Limb (tissue), 2 donors: Measurements from ENCODE around the gene DOCK8.
"Not testable (repeated sequence)": the region's sequence is repeated elsewhere in the genome, so short reads cannot be mapped to it uniquely, and the experiment has no call there.

ENCODE experiments used
- DNase-seq, 2 donors: peaks; one replicate each; pipeline ENCODE4 v3.0.0-alpha.2; 2016; ENCODE audit errors: extremely low spot score in 2 of 2

Gene DOCK8

DNA sequence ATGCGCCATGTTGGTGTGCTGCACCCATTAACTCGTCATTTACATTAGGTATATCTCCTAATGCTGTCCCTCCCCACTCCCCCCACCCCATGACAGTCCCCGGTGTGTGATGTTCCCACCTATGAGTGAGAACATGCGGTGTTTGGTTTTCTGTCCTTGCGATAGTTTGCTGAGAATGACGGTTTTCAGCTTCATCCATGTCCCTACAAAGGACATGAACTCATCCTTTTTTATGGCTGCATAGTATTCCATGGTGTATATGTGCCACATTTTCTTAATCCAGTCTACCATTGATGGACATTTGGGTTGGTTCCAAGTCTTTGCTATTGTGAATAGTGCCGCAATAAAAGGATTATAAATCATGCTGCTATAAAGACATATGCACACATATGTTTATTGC lies 195.0 kb downstream of the DOCK8 start:
- DNase-seq, result not testable (repeated sequence)

DNA sequence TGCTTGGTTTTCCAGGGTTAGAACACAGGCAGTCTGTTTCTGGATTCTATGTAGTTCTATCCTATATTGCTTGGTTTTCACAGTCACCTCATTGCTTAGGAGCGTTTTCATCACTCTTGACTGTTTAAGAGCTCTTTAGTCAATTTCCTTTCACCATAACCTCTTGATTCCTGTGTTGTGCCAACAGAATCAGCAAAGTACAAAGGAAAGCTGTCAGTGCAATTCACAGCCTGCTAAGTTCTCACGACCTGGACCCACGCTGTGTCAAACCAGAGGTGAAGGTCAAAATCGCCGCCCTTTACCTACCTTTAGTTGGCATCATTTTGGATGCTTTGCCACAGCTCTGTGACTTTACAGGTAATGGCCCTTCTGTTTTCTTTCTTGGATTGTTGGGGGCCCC lies 199.9 kb downstream of the DOCK8 start:
- DNase-seq, result no peak

DNA sequence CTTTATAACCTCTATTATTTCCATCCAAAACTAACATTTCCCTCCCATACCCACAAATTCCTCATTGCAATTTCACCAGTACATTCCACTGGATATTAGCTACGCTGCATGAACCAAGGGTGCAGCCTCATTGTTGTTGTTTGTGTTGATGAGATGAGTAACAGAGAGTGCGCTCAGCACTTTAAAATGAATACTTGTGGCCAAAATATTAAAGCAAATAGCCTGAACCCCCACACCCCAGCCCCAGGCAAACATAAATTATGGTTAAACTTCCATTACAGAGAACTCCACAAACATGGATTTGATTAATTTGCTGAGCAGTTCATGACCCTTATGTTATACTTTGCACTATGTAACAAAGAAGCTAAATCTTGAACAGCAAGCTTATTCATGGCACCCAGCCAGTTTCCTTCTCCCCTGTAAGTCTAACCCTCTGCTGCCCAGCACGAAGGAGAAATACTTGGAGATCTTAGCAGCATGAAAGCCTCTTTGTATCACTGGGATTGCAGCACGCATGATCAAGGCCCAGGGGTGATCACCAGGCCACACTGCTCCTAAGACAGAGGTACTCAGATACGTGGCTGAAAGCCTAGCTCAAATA lies 205.0 kb downstream of the DOCK8 start:
- peak; percentile 37 to 61 for DNase-seq

DNA sequence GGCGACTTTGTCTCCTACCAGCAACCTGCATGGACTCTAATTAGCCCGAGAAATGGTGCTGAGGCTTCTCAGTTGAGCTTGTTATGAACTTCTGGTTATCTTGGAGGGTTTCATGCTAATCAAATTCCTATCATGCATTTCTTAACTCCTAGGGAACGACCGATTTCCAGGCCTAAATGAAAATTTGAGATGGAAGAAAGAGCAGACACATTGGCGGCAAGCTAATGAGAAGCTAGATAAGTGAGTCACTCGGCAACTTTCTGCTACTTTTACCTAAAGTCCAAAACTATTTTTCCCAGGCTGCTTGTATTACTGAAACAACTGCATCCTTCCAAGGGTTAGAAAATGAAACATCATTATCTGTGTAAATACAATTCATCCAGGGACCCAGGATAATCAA lies 207.2 kb downstream of the DOCK8 start:
- DNase-seq, result no peak

DNA sequence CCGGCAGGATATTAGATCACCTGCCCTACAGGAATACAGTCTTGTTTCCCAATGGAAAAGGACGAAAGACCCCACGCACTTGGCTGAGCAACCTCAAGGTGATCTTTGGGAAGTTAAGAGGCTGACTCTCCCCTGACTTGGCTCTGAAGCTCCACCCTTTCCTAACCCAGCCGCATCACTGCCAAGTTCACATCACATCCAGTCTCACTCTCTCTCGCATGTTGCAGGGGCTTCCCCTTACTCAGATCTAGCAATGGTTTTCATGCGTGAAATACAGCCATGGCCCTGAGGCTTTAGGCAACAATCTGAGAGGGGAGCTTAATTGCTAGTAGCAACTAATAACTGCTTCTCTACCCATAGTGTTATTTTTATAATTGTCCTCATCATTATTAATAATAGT lies 211.6 kb downstream of the DOCK8 start:
- no peak for DNase-seq

DNA sequence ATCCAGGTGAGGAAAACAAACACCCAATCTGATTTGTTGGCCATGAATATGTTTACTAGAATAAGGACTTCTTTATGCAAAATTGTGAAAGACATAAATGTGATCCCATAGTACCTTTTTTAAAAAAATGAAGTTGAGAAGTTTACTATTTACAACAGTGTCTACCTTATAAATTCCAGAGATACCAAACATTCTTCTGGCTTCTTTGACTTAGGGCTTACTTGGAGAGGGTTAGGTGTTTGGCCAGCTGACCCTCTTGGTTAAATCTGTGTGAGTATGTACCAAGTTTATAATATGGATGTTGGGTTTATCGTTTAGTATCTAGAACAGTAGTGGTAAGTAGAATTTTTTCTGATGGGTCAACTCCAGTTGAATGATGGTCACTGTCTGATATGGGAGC lies 212.3 kb downstream of the DOCK8 start:
- DNase-seq, result no peak

DNA sequence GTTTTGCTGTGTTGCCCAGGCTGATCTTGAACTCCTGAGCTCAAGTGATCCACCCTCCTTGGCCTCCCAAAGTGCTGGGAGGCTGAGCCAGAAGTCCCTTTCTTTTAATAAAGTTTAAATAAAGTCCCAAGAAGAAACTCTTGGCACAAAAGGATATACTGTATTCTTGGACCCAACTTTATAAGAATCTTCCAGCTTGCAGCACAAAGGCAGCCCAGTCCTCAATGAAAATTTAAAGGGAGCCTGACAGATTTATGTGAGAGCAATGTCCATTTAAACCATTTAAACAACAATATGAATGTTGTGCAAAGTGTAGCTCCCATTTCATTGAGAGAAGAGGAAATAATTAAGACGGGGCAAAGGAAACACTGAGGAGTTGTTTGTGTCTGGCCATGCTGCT lies 217.0 kb downstream of the DOCK8 start:
- DNase-seq, result no peak

DNA sequence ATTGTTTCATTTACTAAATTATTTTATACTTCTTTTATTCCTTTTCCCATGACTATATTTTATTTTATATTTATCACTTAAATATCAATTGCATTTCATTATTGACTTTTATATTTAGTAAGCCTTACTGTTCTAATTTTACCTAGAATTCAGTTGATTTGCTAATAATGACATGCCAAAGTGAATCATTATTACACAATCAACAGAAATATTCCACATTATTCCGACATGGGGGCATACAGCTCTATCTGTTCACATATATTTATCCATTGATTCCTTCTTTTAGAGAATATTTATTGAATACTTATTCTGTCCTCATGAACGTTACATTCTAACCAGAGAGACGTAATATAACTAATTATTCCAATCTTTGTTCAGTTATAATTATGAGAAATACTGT lies 221.8 kb downstream of the DOCK8 start:
- no peak for DNase-seq

DNA sequence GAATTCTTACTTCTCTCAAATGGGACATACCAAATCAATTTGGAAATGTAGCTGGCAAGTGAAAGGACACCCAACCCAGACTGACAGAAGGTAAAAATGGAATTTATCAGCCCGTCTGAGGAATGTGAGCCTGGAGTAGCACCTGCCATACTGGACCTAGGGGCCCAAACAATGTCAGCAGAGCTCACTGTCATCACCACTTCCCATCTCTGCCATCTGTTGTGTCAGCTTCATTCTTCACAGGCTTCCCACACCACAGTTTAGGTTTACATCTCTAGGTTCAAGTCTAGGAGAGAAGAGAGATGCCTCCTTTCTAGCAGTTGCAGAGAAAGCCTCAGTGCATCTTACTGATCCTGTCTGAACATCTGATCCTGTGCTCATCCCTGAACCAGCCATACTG lies 222.4 kb downstream of the DOCK8 start:
- DNase-seq, result no peak

DNA sequence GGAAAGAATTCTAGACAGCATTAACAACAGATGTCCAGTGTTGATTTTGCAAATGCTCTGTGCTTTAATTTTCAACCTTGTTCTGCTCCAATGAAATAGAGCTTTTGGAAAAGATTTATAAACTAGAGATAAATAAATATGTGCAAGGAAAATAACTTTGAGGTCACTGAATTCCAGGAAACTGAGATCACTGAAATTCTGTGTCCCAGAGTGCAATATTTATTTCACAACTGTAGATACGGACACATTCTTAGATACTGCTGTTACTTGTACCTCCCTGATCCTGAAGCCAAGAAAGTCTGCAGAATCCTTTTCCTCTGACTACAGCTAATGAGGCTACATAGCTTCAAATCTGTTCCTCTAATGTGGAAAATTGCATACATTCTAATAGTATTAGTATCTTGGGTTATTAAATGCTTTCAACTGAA lies 222.9 kb downstream of the DOCK8 start:
- DNase-seq, result peak in 1 of 2 donors; percentile 58

DNA sequence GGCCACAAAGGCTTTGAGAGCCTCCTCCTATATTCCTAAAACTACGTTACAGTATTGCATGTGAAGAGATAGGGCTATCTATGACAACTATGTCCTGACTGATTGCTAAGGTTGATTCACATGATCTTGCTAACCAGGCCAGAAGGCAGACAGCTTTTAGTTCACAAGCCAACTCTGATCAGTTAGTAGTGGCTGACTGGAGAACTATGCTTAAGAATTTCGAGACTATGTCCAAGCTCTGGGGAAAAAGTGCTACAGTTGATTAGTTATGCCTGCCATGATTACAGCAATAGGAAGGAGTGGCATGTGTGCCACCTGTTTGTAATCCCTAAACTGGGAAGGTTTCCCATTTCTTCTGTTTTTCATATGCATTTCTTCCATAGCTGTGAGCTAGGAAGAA lies 223.4 kb downstream of the DOCK8 start:
- peak in 1 of 2 donors; percentile 33 for DNase-seq

DNA sequence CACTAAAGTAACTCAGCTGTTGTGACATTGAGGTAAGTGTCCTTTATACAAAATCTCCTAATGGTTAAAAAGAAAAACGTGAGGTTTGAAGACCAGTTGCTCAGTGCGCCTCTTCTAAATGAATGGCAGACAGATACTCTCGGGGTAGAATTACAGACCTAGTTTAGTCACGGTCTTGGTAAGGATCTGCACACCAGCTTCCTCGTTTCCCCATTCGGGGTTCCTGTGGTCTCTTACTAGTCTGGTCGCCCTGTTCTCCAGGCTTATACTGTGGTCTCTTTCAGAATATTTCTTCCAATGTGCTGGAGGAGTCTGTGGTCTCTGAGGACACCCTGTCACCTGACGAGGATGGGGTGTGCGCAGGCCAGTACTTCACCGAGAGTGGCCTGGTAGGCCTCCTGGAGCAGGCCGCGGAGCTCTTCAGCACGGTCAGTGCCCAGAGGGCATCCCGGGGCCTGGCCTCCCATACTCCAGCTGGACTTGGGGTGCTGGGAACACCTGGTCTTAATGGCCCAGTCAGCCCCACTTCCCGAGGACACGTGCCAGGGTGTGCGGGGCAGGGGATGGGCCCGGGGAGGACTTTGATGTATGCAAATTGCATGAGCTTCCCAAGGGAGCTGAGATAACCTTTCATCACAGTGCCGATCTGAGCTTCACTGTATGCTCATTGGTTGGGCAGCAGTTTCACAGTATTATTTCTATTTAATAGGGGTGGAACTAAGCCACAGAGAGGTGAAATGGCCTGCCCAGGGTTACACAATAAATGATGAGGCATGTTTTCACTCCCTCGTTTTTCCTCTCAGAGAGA lies 224.5 kb downstream of the DOCK8 start:
- no peak for DNase-seq

DNA sequence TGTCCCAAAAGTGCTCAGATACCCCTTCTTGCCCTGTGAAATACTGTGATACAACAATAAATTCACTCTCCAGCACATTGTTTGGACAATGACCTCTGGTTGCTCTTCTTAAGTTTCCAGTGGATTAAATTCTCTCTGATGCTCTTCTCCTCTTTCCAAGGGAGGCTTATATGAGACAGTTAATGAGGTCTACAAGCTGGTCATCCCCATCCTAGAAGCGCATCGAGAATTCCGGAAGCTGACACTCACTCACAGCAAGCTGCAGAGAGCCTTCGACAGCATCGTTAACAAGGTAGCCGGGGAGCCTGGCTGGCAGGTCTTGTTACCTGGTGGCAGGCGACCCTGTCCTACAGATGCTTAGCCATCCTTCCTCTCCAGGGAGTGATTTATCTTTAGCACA lies 226.5 kb downstream of the DOCK8 start:
- no peak for DNase-seq

DNA sequence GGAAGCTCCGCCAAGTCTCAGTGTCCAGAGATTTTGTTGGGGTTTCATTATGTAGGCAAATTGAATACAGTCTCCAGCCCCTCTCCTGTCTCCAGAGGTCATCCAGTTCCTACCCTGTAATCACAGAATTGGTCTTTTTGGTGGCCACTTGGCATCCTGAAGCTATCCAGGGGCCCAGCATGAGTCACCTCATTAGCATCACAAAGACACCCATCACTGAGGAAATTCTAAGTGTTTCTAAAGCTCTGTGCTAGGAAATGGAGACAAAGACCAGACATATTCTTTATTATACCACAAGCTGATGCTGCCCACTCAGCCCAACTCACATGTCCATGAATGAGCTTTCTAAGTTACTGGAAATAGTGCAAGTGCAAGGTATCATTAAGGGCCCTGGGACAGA lies 229.9 kb downstream of the DOCK8 start:
- no peak for DNase-seq

DNA sequence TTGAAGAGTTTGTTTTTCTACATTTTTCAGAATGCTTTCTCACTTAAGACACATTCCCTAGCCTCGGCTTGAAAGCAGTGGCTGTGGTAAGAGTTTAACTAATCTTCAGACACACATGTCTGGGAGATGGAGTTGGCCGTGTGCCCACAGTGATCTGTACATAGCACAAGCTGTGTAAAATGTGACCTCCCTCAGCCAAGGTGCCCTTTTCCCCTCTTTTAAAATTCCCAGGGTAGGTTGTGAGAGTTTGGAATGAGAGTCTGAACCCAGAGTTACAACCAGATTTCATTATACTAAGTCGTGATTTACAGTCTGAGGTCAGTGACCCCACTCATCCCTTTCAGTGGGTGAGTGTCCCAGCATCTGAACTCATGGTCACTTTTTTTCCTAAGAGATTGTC lies 230.4 kb downstream of the DOCK8 start:
- no peak for DNase-seq

DNA sequence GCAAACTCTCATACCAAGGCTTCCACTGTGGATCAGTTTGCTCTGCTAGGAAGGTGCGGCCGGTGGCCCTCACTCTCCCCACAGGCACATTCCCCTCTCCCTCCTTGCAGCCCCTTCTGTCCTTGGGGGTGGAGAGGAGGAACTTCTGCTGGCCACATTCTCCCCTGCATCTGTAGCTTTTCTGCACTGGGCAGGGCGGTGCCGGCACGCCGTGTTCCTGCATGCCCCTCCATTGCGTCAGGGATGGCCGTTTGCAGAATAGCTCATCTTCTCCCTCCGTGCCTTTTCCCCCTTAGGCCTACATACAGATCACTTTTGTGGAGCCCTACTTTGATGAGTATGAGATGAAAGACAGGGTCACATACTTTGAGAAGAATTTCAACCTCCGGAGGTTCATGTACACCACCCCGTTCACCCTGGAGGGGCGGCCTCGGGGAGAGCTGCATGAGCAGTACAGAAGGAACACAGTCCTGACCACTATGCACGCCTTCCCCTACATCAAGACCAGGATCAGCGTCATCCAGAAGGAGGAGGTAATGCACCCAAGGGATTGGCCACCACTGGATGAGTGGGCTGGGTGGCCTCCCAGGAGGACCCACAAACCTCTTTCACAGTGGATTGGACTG lies 231.5 kb downstream of the DOCK8 start:
- DNase-seq, result no peak

DNA sequence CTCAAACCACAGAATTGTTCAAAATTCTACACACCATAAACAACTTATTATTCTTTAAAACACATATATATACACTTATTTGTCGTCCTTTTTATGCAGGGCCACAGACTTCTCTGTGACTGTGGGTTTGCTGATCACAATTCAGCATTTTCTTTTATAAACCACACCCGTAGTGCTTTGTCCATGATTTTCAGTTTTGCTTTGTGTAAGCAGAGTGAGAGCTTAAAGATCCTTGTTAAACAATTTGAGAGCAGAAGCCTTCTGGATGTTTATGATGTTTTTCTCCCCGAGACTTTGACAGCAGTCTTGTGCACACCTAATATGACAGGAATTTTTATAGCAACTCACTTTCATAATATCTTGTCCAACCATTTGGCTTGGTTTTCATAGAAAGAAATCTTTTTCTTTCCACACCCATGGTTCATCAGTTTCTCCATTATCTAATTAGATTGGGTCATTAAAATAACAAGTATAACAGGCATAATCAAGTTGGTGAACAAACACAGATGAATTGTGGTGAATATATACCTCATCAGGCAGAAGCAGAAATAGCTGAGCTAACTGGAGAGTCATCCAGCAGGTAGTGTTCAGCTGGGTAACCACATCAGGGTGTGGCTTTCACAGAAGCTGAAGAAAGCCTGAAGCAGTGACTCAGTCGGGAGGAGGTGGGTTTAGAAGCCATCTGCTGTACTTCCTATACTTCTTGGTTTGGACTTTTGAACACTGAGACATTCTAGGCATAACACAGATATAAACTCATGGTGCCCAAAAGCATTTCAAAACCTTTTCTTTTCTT lies 232.8 kb downstream of the DOCK8 start:
- DNase-seq, result no peak

DNA sequence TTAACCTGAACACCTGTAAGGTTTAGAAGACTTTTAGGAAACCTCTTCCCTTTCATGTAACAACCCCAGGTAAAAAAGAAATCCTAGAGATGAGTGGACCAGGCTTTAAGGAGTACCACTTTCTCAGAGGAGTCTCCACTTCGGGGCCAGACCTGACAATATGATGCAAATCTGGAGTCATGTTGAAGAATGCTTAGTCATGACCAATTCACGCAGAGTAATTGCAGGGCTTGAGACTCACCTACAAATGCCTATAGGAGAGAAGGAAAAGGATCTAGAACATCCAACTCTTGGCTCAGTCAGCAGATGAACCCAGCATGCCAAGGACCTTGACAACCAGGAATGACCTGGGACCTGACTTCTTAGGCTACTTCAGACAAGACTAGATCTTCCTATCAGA lies 235.4 kb downstream of the DOCK8 start:
- DNase-seq, result no peak

DNA sequence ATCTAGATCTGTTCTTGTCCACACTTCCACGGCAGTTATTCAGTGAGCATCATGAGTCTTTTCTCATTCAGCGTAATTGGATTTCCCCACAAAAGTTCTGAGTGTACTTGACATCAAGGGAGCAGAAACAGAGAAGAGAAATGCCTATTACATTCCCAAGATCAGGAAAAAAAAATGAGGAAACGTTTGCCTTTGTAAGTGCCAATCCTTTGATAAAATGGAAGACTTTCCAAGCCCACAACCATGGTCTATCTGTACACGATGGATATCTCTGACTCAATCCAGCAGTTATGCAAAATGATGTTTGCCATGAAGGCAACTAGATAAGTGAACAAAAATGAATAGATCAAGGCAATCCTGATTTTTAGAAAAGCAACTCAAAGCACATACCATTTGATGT lies 235.9 kb downstream of the DOCK8 start:
- no peak for DNase-seq

DNA sequence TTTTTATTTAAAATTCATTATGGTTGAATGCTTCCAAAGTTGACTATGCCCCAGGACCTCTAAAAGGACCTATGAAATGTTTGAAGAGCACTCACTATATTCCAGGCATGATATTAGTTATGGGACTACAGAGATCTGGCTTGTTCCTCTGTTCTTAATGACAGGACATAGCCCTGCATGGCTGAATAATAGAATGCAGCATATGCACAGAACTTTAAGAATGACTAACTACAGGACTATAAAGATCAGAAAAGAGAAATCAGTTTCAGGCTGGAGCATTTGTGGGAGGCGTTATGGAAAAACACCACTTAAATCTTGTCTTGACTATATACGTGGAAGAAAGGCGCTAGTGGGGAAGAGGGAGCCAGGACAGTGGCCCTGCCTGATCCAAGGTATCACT lies 239.2 kb downstream of the DOCK8 start:
- DNase-seq, result no peak

DNA sequence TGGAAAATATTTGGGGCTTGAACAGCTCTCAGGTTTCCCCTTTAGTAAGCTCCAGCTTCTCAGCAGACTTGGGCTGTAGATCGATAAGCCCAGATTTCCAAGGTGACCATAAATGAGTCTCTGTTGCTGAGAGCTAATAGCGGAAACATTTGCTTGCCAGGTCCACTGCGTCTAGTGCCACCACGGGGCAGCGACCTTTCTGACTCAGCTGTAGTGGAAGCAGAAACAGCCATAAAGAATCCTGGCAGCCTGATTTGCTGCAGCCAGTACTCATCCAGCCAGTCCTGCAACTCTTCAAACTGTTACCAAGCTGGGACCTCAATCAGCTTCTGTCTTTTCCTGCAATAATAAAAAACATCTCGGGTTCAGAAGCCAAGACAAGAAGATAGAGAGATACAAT lies 241.7 kb downstream of the DOCK8 start:
- no peak for DNase-seq

DNA sequence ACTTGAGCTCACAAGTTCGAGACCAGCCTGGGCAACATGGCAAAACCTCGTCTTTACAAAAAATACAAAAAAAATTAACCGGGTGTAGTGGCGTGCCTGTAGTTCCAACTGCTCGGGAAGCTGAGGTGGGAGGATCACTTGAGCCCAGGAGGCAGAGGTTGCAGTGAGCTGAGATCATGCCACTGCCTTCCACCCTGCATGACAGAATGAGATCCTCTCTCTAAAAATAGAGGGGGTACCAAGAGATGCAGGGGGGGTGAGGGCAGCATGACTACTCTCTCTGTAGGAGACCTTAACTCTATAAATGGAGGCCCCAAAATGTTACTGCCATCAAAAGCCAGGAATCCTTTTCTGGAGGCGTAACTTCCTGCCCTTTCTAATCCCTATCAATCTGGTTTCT lies 243.9 kb downstream of the DOCK8 start:
- DNase-seq, result no peak
